ENCODE results near the gene SLC44A2. TPM values are rescaled to one million over a fixed set of nuclear protein-coding genes. Genes with fewer than 3 reads are reported as not detected.

Gene SLC44A2
- total and polyA plus RNA-seq, 2 of the 8 experiments (the other 6 are each of a cell fraction or from before 2014, with no cell fraction given) = 105 to 120 TPM

GRCh38 chr19:10631874-10632273, 6.5 kb downstream of the SLC44A2 start (continued):
- TF ChIP-seq RFX5 (IDR thresholded peaks at IDR 0.05; ENCODE audit: borderline replicate concordance, low read depth, low read length) (no peak), SIN3A (conservative IDR thresholded peaks at IDR 0.05 in 1 of 2, IDR thresholded peaks at IDR 0.05 in 1 of 2; ENCODE audit: low read depth in 1 of 2, low read length in 2 of 2) (no peak), POLR2AphosphoS5 (IDR thresholded peaks at IDR 0.05; ENCODE audit: low read depth, low read length) (no peak), TCF12 (IDR thresholded peaks at IDR 0.05; ENCODE audit: low read depth, low read length) (no peak)

All from H1 (cell line).